GM11168 (cell line): ENCODE measurements around the gene MOGAT3.

Experiments
- in situ Hi-C: fragments of 300-500 bp; cut with MboI; formaldehyde crosslinking; loops from one replicate; pipeline ENCODE4 v1.12.0; 2022; ENCODE audit warnings: low sequenced_read_pairs; ENCODE audit not compliant: unreplicated experiment

Gene MOGAT3

DNA sequence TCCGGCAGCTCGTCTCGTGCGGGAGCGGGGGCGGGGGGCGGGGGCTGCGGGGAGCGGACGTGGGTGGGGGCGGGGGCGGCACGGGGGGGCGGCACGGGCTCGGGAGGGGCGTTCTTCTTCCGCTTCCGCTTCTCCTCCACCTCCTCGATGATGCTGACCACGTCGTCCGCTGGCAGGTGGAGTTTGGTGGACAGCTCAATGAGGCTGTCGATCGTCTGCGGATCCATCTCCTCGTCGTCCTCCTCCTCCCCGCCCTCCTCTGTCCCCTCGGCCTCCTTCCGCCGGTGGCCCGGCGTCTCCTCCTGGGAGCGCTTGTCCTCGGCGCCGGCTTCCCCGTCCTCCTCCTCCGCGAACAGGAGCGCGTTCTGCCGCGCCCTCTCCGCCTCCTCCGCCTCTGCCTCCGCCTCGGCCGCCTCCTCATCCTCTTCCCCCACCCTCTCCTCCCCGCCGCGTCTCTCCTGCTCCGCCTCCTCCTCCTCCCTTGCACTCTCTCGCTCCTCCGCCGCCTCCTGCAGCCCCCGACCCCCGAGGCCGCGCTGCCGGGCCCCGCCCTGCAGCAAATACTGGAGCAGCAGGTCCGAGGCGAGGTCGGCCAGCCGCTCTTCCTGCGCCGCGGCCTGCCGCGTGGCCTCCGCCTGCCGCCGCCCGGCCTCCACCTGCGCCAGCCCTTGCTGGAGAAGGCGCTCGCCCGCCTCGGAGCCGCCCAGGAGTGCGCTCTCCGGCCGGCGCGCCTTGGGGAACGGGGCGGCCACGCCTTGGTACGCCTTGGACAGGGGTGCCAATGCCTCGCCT, 37.4 kb downstream of the MOGAT3 start:
- in situ Hi-C loops: no loop called here

DNA sequence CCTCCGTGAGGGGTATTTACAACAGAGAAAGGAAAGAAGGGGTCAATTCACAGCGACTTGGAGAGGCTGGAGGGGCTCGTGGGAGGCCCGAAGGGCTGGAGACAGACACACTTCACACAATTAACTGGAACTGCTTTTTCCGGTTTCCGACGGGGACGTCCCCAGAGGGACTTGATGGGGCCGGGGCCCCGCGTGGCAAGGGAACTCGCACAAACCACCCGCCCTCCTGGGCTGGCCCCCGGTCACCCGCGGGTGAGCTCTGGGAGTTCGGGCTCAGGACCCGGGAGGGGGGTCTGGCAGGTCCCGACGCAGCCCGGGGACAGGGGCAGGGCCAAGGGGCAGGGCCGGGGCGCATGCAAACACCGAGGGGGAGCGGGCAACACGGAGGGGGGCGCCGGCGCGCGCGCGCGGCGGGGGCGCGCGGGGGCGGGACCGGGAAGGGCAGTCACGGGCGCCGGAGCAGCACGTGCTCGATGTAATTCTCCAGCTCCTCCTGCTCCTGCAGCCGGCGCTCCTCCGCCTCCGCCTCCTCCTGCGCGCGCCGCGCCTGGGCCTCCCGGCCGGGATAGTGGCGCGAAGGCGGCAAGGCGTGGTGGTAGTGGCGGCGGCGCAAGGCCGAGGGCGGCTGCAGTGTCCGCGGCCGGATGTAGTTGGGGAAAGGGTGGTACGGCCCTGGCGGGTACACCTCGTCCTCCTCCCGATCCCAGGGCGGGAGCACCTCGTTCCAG, 38.1 kb downstream of the MOGAT3 start:
- in situ Hi-C loops: no loop called here

DNA sequence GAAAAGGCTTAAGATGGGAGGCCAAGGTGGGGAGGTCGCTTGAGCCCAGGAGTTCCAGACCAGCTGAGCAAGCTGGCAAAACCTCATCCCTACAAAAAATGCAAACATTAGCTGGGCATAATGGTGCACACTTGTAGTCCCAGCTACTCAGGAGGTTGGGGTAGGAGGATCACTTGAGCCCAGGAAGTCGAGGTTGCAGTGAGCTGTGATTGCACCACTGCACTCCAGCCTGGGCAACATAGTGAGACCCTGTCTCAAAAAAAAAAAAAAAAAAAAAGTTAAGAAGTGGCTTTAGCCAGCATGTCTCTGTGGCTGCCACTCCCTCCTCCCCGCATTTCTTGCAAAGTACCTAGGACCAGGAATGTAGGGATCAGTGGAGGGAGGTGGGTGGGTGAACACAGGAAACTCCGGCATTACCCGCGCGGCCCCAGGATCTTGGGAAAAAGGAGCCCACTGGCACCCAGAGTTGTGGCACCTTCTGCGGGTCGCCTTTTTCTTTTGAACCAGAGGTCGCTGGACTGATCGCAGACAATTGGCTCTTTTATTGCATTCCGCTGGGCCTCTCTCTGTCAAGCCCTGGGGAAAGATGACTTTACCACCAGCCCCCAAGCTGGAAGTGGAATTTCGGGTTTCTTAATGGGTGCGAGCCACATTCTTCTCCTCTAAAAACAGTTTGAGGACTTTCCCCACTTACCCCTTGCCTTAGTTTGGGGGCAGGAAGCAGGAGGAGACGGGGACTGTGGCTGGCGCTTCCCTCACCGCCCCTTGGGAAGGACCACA, 39.0 kb downstream of the MOGAT3 start:
- in situ Hi-C loops: no loop called here

DNA sequence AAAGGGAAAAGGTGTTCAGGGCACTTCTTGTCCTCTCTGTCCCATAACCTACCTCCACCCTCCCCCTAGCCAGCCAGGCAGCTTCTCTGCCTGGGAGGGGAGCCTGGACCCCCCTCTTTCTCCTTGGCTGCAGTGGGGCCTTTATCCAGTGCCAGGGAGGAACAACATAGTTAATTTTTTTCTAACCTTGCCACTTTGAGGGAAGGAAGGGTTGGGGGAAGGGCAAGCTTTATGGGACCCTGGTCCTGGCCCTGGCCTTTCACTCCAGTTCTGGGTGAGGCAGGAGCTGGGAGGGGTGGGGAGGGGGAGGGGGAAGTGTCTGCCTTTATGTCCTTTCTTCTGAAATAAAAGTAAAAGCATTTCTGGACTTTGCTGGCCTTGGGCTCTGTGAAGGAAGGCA, 39.9 kb downstream of the MOGAT3 start:
- in situ Hi-C loops: no loop called here

DNA sequence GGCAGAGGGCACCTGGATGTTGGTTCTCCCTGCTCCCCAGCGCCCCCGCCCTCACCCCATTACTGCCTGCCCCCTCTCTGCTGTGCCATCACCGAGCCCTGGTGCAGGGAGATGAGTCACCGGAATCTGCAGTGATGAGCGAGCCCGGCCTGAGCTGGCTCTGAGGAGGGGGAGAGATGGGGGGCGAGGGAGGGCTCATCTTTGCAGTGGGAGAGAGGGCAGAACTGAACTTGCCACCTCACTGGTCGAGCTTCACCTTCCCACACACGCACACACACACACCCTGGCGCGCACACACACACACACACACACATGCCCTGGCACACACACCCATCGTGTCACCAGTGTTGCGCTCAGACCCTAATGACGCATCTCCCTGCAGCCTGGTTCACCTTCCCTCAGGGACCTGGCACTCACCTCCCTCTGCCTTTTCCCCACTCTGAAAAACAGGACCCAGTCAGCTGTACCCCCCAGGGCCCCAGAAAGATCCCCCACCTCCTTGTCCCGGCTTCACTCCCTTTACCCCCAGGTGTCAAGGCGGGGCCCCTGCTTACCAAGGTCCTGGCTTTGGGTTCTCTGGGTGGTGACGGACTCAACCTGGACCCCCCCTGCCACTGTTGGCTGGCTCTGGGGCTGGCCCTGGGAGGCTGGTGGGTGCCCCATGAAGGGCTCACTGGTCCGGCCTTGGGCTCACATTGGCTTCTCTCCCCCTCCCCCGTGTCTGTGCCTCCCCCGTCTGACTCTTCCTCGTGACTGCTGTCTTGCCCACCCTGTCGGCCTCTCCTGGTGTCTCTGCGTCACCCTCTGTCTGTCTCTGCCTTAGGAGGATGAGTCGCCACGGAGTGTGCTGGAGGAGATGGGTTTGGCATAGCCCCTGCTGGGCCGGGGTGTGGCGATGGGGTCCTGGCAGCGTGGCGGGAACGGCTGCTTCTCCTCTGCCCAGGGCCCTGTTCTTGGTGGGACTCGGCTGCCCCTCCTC, 40.9 kb downstream of the MOGAT3 start:
- in situ Hi-C loops: no loop called here

DNA sequence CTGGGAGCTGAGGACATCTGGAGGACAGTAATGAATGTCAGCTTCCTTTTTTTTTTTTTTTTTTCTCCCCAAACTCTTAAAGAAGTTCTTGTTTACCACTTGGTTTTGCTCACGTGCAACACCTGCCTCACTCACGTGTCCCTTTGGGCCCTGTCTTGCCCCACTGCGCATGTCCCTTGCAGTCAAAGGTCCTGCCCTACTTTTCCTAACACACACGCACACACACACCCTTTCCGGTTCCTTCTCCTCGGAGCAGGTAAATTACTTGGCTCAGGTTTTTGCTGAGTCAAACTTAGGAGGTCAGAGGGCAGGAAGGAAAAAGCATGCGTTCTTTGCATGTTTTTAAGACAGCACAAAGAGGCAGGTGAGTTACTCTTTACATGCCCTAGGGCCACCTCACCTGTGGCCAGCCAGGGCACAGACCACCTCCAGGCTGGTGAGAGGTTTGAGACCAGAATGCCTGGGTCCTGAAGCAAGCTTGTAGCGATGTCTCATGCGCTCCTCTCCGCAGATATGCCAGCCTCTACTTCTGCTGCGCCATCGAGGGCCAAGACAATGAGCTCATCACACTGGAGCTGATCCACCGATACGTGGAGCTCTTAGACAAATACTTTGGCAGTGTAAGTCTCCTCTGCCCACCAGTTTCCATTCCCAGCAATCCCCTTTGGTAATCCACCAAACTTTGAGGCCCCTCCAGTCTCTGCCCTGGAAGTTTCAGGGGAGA, 43.8 kb downstream of the MOGAT3 start:
- in situ Hi-C loops: no loop called here

DNA sequence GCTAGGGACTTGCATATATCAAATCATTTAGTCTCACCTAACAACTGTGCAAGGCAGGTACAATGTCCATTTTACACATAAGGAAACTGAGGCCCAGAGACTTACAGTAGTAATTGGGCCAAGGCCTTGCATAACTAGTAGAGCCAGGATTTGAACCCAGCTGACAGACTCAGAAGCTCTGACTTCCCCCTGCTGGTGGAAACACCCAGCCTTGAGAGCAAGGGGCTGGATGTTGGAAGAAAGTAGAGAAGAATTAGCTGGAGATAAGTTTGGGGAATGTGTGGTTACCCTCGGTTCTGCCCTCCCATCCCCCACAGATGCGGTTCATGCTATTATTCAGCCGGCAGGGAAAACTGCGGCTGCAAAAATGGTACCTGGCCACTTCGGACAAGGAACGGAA, 44.6 kb downstream of the MOGAT3 start:
- in situ Hi-C loops: no loop called here

DNA sequence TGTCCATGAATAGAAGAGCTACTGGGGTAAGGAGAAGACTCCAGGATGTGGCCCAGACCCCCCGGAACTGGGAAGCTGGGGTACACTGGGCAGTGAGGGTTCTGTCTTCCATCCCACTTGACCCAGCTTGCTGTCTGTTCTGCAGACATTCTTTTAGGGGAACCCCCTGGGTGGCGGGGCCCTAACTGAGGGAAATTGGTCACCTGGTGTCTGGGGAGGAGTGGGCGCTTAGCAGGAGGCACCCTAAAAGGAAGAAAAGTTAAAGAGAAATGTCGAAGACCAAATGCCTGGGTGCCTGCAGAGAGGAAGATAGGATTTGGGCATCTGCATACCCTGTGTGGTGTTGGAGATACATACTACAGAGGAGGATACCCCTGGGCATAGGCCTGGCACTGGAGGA, 45.5 kb downstream of the MOGAT3 start:
- in situ Hi-C loops: no loop called here

DNA sequence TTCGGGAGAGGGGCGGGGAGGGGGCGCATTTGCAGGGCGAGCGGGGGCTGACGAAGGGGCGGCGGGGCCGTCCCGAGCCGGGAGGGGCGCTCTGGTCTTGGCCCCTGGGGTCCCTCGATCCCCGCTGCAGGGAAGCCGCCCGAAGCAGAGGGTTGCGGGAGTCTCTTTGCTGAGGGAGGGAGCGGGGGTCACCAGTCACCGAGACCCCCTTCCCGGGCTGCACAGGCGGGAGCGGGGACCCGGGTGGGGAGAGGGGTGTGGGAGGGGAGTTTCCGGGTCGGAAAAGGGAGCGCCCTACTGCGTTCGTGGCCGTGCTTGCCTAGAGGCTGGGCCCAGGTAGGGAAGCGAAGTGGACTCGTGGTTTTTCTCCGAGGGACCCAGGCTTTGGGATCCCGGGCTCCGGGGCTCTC, 46.1 kb downstream of the MOGAT3 start:
- in situ Hi-C loops: no loop called here

DNA sequence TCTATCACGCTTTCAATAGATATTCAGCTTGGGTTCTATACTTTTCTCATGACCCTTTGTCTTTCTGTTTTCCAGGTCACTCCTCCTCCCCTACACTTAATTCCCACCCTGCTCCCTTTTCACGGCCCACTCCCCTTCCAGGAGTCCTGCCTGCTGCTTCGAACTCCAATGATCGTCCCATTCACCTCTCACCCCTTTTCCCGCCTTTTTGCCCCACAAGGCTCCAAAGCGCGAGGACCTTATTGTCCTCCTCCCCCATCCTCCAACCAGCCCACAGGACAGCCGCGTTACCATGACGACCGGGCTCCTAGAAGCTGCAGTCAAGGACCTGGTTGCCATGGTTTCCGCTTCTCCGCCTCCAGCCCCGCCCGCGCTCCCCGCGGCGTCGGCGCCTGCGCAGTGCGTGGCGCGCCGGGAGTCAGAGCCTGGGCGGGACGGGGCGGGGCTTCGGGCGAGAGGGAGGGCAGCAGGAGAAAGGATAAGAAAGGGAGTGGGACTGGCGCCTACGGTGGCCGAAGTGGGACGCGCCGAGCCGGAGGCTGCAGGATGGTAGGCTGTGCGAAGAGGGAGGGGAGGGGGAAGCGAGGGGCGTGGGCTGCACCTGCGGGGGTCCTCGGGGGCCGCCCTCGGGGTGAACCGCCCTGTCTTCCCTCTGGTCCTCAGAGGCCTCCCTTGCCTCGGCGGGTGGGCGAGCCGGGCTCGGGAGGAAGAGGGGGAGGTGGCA, 46.7 kb downstream of the MOGAT3 start, which contains the start of gene AP1S1:
Gene AP1S1, plus strand, starts transcription at position 508 of the 724 bp plus-strand sequence. Its CDS starts 39 bp downstream, at position 547.
- in situ Hi-C loops: no loop called here

DNA sequence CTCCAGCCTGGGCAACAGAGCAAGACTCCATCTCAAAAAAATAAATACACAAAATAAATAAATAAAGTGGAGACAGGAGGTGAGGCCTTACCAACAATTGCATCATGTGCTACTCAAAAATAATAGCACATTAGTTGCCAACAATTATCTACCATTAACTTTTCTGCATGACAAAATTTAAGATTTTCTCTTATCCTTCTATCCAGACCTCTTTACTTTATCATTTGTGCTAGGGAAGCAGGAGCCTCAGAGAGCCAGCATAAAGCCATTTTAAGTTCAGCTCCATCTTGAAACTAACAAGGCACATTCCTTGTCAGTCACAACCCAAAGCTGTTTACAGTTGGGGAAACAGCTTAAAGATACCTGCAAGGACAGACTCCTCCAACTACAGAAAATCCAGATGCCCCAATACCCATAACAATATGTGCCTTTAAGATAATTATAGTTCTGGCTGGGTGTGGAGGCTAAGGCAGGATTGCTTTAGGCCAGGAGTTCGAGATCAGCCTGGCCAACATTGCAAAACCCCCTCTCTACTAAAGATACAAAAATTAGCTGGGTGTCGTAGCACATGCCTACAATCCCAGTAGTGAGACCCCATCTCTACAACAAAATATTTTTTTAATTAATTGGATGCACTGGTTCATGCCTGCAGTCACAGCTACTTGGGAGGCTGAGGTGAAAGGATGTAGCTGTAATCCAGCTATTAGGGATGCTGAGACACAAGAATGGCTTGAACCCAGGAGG, 48.8 kb downstream of the MOGAT3 start:
- in situ Hi-C loops: no loop called here
